Heart right ventricle (tissue), 16 donors: ENCODE measurements around the gene UIMC1. TPM values are rescaled to one million over a fixed set of nuclear protein-coding genes. Genes with fewer than 3 reads are reported as not detected.

Source experiments
- ATAC-seq, 8 donors: fragments of 200-7000 bp; cut with Tn5 transposase; one replicate each; pipeline ENCODE4 v1.9.1; 2020; ENCODE audit warnings: mild to moderate bottlenecking in 8 of 8, moderate library complexity in 8 of 8, moderate number of reproducible peaks in 1 of 8
- DNase-seq, 2 donors: peaks; one replicate each; pipeline ENCODE4 v3.0.0-alpha.2; 2020
- H3K27ac ChIP-seq, 10 donors: fragments of 200-600 bp; sonication (generic) in 2 of 10; one replicate each; pipeline versions ENCODE4 v1.5.0 to v1.8.0; 2020 to 2022; ENCODE audit warnings: mild to moderate bottlenecking in 3 of 10
- H3K27me3 ChIP-seq, 7 donors: fragments of 200-600 bp; one replicate each; pipeline ENCODE4 v1.8.0; 2021 to 2022; ENCODE audit warnings: mild to moderate bottlenecking in 2 of 7
- H3K36me3 ChIP-seq, 9 donors: fragments of 200-600 bp; sonication (generic) in 1 of 9; one replicate each; pipeline versions ENCODE4 v1.5.0 to v1.8.0; 2020 to 2022; ENCODE audit warnings: mild to moderate bottlenecking in 2 of 9
- H3K4me1 ChIP-seq, 9 donors: fragments of 200-600 bp; sonication (generic) in 1 of 9; one replicate each; pipeline versions ENCODE4 v1.5.0 to v1.8.0; 2020 to 2022; ENCODE audit warnings: mild to moderate bottlenecking in 4 of 9
- H3K4me3 ChIP-seq, 10 donors: fragments of 200-600 bp; sonication (generic) in 2 of 10; one replicate each; pipeline versions ENCODE4 v1.5.0 to v1.8.0; 2020 to 2022; ENCODE audit warnings: mild to moderate bottlenecking in 7 of 10, moderate library complexity in 2 of 10
- H3K9me3 ChIP-seq, 11 donors: fragments of 200-600 bp in 10 of 11; sonication (generic) in 2 of 11; one replicate each; pipeline versions ENCODE4 v1.5.0 to v1.8.0; 2013 to 2022; ENCODE audit warnings: mild to moderate bottlenecking in 2 of 11, control low read depth in 1 of 11, moderate library complexity in 1 of 11
- CTCF ChIP-seq, 9 donors: fragments of 200-600 bp; sonication (generic) in 2 of 9; IDR thresholded peaks; one replicate each; pipeline versions ENCODE4 v1.5.0 to v1.8.0; 2021 to 2022; ENCODE audit warnings: antibody characterized with exemption in 9 of 9, mild to moderate bottlenecking in 5 of 9, moderate library complexity in 1 of 9
- WGBS, 2 donors: extraction: QIAGEN DNeasy Blood & Tissue Kit; methylation state at CpG; one replicate each; pipeline ENCODE4 v1.1.7; 2013; ENCODE audit warnings: inconsistent platforms in 1 of 2; 5-methylcytosine and 5-hydroxymethylcytosine counted together
- intact Hi-C, 10 donors: fragments of 100-400 bp; cut with DNase I; formaldehyde crosslinking; loops; one replicate each; pipeline versions ENCODE4 v1.11.1 to v1.14.2; 2022
- polyA plus RNA-seq, 2 donors: library from polyadenylated mRNA; stranded (reverse); fragments of 200-250 nt; gene quantifications; one replicate each; pipeline ENCODE4 v1.2.3, GENCODE V29; 2013
- total RNA-seq, 10 donors: library from RNA; stranded (reverse); fragmentation: NEBNext Ultra II Directional in 3 of 10; extraction: Animal tissue kit (Norgen Biotek cat#: 25700) in 3 of 10; gene quantifications; one replicate each; pipeline versions ENCODE4 v1.2.1 to v1.2.4, GENCODE V29; 2021 to 2023
- donor health status: Arrhythmogenic right ventricular cardiomyopathy.
- donor health status: ischemic (EF 13 %, LVEDD 7.1; RV severe dilation, severe dysfunction).
- donor health status: healthy with polysubstance abuse.
- donor health status: DM: no; HTN: yes; CAD: no.
- donor health status: DM: no; HTN: no; CAD: no.
- donor health status: ischemic (EF 25% LVEDD 6.9; RV normal size, moderate dysfunction).
- donor health status: ischemic (EF 25% LVEDD 5.7; RV mildly dilated, moderate dysfunction).
- donor health status: healthy.
- donor health status: DM: yes; HTN: yes; CAD: no.
- donor health status: Ischemic cardiomyopathy.
- donor health status: ischemic (EF 35%, LVEDD 5.7; RV mildly dilated, moderate dysfunction).
- donor health status: nonischemic (EF 11% LVEDD 7.7; RV severe dilation, severe dysfunction).
- donor health status: DM: yes; HTN: yes; CAD: no.
- donor health status: PGD.
- donor health status: ischemic (EF 29% LVEDD 5.4; RV normal size, mild dysfunction).
- donor health status: nonischemic (EF 23%, LVEDD 6.1; RV moderate dilation, normal function).

Gene UIMC1
- total and polyA plus RNA-seq, 12 donors = 24.0 to 45.5 (median 35.3) TPM

GRCh38 chr5:176894298-176894697, 112.3 kb downstream of the UIMC1 start:
- 89 to 90% methylated on average over 6 of the region's 6 CpGs for WGBS, 2 donors
- Histone ChIP-seq H3K27ac (peak overlapping the region in 1 of 10 donors; percentile 7), H3K9me3 (no peaks in the 10 kb centered on the region), H3K36me3 (peaks cover 0 to 34% (median 0%) of the 10 kb centered on the region in 9 donors), H3K4me3 (no peak overlapping the region), H3K4me1 (peaks cover 0 to 37% (median 0%) of the 10 kb centered on the region in 9 donors), H3K27me3 (peaks cover 0 to 12% (median 0%) of the 10 kb centered on the region in 7 donors)
- intact Hi-C loops = no loop called here
- no peak for TF ChIP-seq CTCF (IDR thresholded peaks at IDR 0.05)
- ATAC-seq = no peak
- DNase-seq = no peak

GRCh38 chr5:176892663-176893062, 113.9 kb downstream of the UIMC1 start:
- WGBS, 2 donors = 52 to 53% methylated on average over 3 of the region's 3 CpGs
- no peak for DNase-seq
- ATAC-seq = no peak
- no peak for TF ChIP-seq CTCF (IDR thresholded peaks at IDR 0.05)
- Histone ChIP-seq H3K9me3 (no peaks in the 10 kb centered on the region), H3K4me3 (no peak overlapping the region), H3K27ac (no peak overlapping the region), H3K36me3 (peaks cover 0 to 51% (median 0%) of the 10 kb centered on the region in 9 donors), H3K4me1 (peaks cover 0 to 36% (median 0%) of the 10 kb centered on the region in 9 donors), H3K27me3 (peaks cover 0 to 12% (median 0%) of the 10 kb centered on the region in 7 donors)
- intact Hi-C loops = no loop called here

- intact Hi-C loops = no loop called here
- Histone ChIP-seq H3K9me3 (no peaks in the 10 kb centered on the region), H3K27me3 (peaks cover 0 to 12% (median 0%) of the 10 kb centered on the region in 7 donors), H3K4me1 (peaks cover 0 to 29% (median 0%) of the 10 kb centered on the region in 9 donors), H3K36me3 (peaks cover 0 to 63% (median 0%) of the 10 kb centered on the region in 9 donors), H3K4me3 (no peak overlapping the region), H3K27ac (no peak overlapping the region)
- TF ChIP-seq CTCF (IDR thresholded peaks at IDR 0.05) = no peak
- 84% methylated on average over 9 of the region's 9 CpGs for WGBS, 2 donors
- no peak for DNase-seq
- no peak for ATAC-seq
These were observed 115.1 kb downstream of the UIMC1 start for GRCh38 chr5:176891331-176891958.

- intact Hi-C loops = no loop called here
- 76 to 82% methylated on average over 9 of the region's 9 CpGs for WGBS, 2 donors
- H3K4me1 ChIP-seq = peaks cover 0 to 22% (median 0%) of the 10 kb centered on the region in 9 donors
These were observed 115.9 kb downstream of the UIMC1 start for GRCh38 chr5:176890455-176891330.

More at GRCh38 chr5:176890455-176891330, 115.9 kb downstream of the UIMC1 start:
- Histone ChIP-seq H3K27ac (no peak overlapping the region), H3K4me3 (no peak overlapping the region), H3K27me3 (peaks cover 0 to 12% (median 0%) of the 10 kb centered on the region in 7 donors), H3K36me3 (peaks cover 0 to 68% (median 0%) of the 10 kb centered on the region in 9 donors), H3K9me3 (no peaks in the 10 kb centered on the region)
- DNase-seq (no peak), ATAC-seq (no peak)
- no peak for TF ChIP-seq CTCF (IDR thresholded peaks at IDR 0.05)
